HepG2 (cell line): Measurements from ENCODE around the gene CRK. TPM values are rescaled to one million over a fixed set of nuclear protein-coding genes. Genes with fewer than 3 reads are reported as not detected.

Experiments
- ASH2L ChIP-seq: fragments of 300-600, 200-600 bp; sonication (generic); IDR thresholded peaks from 2 replicates; pipeline ENCODE4 v1.7.0; 2017; ENCODE audit warnings: low read depth, mild to moderate bottlenecking, moderate library complexity, mixed read lengths, low read length; ENCODE audit not compliant: insufficient read length
- E2F2 ChIP-seq: sonication (generic); formaldehyde crosslinking; IDR thresholded peaks from 2 replicates; pipeline ENCODE4 v1.4.0; 2020; ENCODE audit warnings: missing genetic modification reagents, borderline replicate concordance
- GATAD1 ChIP-seq: IDR thresholded peaks from 2 replicates; pipeline ENCODE4 v1.6.1; 2016; ENCODE audit warnings: missing genetic modification reagents, missing compliant biosample characterization
- GATAD2A ChIP-seq: IDR thresholded peaks from 2 replicates; pipeline ENCODE4 v1.6.1; 2016
- IKZF4 ChIP-seq: sonication (generic); formaldehyde crosslinking; IDR thresholded peaks from 2 replicates; pipeline ENCODE4 v1.5.1; 2020; ENCODE audit warnings: borderline replicate concordance, mild to moderate bottlenecking, low read depth, missing genetic modification reagents; ENCODE audit errors: not compliant biosample characterization
- KDM6A ChIP-seq: IDR thresholded peaks from 2 replicates; pipeline ENCODE4 v1.6.1; 2016; ENCODE audit warnings: low read depth
- KMT2A ChIP-seq: sonication (generic); formaldehyde crosslinking; IDR thresholded peaks from 2 replicates; pipeline ENCODE4 v1.4.0; 2020; ENCODE audit warnings: missing genetic modification reagents
- KMT2B ChIP-seq: IDR thresholded peaks from 2 replicates; pipeline ENCODE4 v1.6.1; 2016; ENCODE audit warnings: missing genetic modification reagents, missing compliant biosample characterization
- NR2F6 ChIP-seq, 2 experiments: IDR thresholded peaks; 2 replicates each; pipeline ENCODE4 v1.6.1; 2016; ENCODE audit warnings: antibody characterized with exemption in 1 of 2, mild to moderate bottlenecking in 1 of 2
- NRL ChIP-seq: sonication (generic); formaldehyde crosslinking; IDR thresholded peaks from 2 replicates; pipeline ENCODE4 v1.5.0; 2020; ENCODE audit warnings: missing genetic modification reagents, mild to moderate bottlenecking, moderate library complexity, borderline replicate concordance
- SALL2 ChIP-seq: sonication (generic); formaldehyde crosslinking; IDR thresholded peaks from 2 replicates; pipeline ENCODE4 v1.8.1; 2023; ENCODE audit warnings: mild to moderate bottlenecking, missing genetic modification reagents, inconsistent platforms
- ZMAT3 ChIP-seq: sonication (generic); formaldehyde crosslinking; conservative IDR thresholded peaks from 2 replicates; pipeline ENCODE4 v1.7.0; 2021; ENCODE audit warnings: missing genetic modification reagents
- ZNF121 ChIP-seq: sonication (generic); formaldehyde crosslinking; IDR thresholded peaks from 2 replicates; pipeline ENCODE4 v1.5.0; 2020; ENCODE audit warnings: mild to moderate bottlenecking, missing genetic modification reagents
- ZNF263 ChIP-seq: sonication (generic); formaldehyde crosslinking; IDR thresholded peaks from 2 replicates; pipeline ENCODE4 v1.4.0; 2020; ENCODE audit warnings: missing genetic modification reagents
- ZNF501 ChIP-seq: sonication (generic); formaldehyde crosslinking; IDR thresholded peaks from 2 replicates; pipeline ENCODE4 v1.5.1; 2020; ENCODE audit warnings: mild to moderate bottlenecking, moderate library complexity, missing genetic modification reagents
- ZNF543 ChIP-seq: sonication (generic); formaldehyde crosslinking; IDR thresholded peaks from 2 replicates; pipeline ENCODE4 v1.4.0; 2020; ENCODE audit warnings: mild to moderate bottlenecking, missing genetic modification reagents
- ZSCAN25 ChIP-seq: sonication (generic); formaldehyde crosslinking; IDR thresholded peaks from 2 replicates; pipeline ENCODE4 v1.8.0; 2022; ENCODE audit warnings: mild to moderate bottlenecking, missing genetic modification reagents
- polyA plus RNA-seq, 8 experiments: library from polyadenylated mRNA; depleted of rRNA in 3 of 8; stranded (reverse) in 7 of 8; unstranded in 1 of 8; fragments of >200 nt; fragmentation: Illumina TruSeq in 4 of 8; extraction: Trizol in 4 of 8; gene quantifications; 2 replicates each; pipeline versions ENCODE4 v1.2.1 to v1.2.3, GENCODE V29; 2011 to 2016; ENCODE audit warnings: low read depth in 4 of 8, missing spikeins in 1 of 8, mixed read lengths in 1 of 8; ENCODE audit not compliant: insufficient read depth in 1 of 8
- total RNA-seq, 5 experiments: library from RNA; depleted of rRNA; stranded (reverse); fragments of >200 nt; fragmentation: Illumina TruSeq; extraction: Trizol; gene quantifications; 2 replicates each; pipeline ENCODE4 v1.2.3, GENCODE V29; 2016; ENCODE audit warnings: low read depth in 1 of 5
- TF ChIP-seq, protein P1 (sequence below): sonication (generic); formaldehyde crosslinking; IDR thresholded peaks from 2 replicates; pipeline ENCODE4 v1.4.0; 2020; ENCODE audit warnings: missing genetic modification reagents
- TF ChIP-seq, protein P2 (sequence below): sonication (generic); formaldehyde crosslinking; IDR thresholded peaks from 2 replicates; pipeline ENCODE4 v1.5.0; 2020; ENCODE audit warnings: missing genetic modification reagents
- TF ChIP-seq, protein P3 (sequence below): sonication (generic); formaldehyde crosslinking; IDR thresholded peaks from 2 replicates; pipeline ENCODE4 v1.5.0; 2020; ENCODE audit warnings: mild to moderate bottlenecking, missing genetic modification reagents
- TF ChIP-seq, protein P4 (sequence below): sonication (generic); formaldehyde crosslinking; conservative IDR thresholded peaks from 2 replicates; pipeline ENCODE4 v1.5.0; 2020; ENCODE audit warnings: missing genetic modification reagents

The CRK gene
- total and polyA plus RNA-seq, 2 of the 13 experiments (the other 11 are each of a cell fraction or from before 2014, with no cell fraction given): 47.4 to 54.2 TPM

DNA sequence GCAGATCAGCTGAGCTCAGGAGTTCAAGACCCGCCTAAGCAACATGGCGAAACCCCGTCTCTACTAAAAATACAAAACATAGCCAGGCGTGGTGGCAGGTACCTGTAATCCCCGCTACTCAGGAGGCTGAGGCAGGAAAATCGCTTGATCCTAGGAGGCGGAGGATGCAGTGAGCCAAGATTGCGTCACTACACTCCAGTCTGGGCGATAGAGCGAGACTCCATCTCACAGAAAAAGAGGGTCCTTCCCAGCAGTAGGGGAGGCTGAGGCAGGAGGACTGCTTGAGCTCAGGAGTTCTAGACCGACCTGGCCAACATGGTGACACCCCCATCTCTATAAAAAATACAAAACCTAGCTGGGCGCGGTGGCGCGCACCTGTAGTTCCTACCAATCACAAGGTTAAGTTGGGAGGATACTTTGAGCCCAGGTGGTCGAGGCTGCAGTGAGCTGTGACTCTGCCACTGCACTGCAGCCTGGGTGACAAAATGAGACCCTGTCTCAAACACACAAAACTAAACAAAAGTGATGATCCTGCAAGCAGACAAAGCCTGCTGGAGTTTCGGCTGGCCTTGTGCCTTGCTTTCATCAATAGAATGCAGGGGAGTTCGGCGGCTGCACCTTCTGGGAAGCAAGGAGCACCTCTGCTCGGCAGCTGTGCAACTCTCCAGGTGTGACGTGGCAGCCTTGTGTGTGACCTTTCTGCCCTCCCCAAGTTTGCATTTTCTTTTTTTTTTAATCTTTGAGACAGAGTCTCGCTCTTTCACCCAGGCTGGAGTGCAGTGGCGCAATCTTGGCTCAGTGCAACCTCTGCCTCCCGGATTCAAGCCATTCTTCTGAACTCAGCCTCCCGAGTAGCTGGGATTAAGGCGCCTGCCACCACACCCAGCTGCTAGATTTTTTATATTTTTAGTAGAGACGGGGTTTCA lies 43.6 kb downstream of the CRK start (continued):
- TF ChIP-seq, protein P1, sequence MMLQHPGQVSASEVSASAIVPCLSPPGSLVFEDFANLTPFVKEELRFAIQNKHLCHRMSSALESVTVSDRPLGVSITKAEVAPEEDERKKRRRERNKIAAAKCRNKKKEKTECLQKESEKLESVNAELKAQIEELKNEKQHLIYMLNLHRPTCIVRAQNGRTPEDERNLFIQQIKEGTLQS (CRISPR knock-in tag): 0 out of 2 replicates have a peak, but pooled peaks have one; percentile 2
- TF ChIP-seq ASH2L: peak; percentile 34
- TF ChIP-seq KMT2B (CRISPR knock-in tag): 0 out of 2 replicates have a peak, but pooled peaks have one; percentile 5
- peak; percentile 47 for TF ChIP-seq NR2F6 (IDR thresholded peaks at IDR 0.05)
- peak; percentile 49 for TF ChIP-seq NR2F6 (CRISPR knock-in tag; IDR thresholded peaks at IDR 0.05)
- TF ChIP-seq ZSCAN25 (CRISPR knock-in tag): no peak
- no peak for TF ChIP-seq ZNF121 (CRISPR knock-in tag)
- TF ChIP-seq SALL2 (CRISPR knock-in tag): no peak
- TF ChIP-seq ZNF501: peak; percentile 10; the same call in 1 of the 2 replicates
- no peak for TF ChIP-seq KDM6A (CRISPR knock-in tag)
- TF ChIP-seq, protein P2, sequence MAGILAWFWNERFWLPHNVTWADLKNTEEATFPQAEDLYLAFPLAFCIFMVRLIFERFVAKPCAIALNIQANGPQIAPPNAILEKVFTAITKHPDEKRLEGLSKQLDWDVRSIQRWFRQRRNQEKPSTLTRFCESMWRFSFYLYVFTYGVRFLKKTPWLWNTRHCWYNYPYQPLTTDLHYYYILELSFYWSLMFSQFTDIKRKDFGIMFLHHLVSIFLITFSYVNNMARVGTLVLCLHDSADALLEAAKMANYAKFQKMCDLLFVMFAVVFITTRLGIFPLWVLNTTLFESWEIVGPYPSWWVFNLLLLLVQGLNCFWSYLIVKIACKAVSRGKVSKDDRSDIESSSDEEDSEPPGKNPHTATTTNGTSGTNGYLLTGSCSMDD (CRISPR knock-in tag): no peak
- TF ChIP-seq IKZF4 (CRISPR knock-in tag): peak; percentile 45
- TF ChIP-seq ZMAT3: peak; percentile 35; the same call in 1 of the 2 replicates
- TF ChIP-seq ZNF263 (CRISPR knock-in tag): peak; percentile 29; the same call in 1 of the 2 replicates
- TF ChIP-seq KMT2A: 0 out of 2 replicates have a peak, but pooled peaks have one; percentile 2
- TF ChIP-seq E2F2: no peak
- TF ChIP-seq GATAD2A: peak; percentile 7; the same call in 1 of the 2 replicates
- TF ChIP-seq, protein P3, sequence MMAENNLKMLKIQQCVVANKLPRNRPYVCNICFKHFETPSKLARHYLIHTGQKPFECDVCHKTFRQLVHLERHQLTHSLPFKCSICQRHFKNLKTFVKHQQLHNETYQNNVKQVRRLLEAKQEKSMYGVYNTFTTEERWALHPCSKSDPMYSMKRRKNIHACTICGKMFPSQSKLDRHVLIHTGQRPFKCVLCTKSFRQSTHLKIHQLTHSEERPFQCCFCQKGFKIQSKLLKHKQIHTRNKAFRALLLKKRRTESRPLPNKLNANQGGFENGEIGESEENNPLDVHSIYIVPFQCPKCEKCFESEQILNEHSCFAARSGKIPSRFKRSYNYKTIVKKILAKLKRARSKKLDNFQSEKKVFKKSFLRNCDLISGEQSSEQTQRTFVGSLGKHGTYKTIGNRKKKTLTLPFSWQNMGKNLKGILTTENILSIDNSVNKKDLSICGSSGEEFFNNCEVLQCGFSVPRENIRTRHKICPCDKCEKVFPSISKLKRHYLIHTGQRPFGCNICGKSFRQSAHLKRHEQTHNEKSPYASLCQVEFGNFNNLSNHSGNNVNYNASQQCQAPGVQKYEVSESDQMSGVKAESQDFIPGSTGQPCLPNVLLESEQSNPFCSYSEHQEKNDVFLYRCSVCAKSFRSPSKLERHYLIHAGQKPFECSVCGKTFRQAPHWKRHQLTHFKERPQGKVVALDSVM (CRISPR knock-in tag): peak; percentile 25; the same call in 1 of the 2 replicates
- TF ChIP-seq, protein P4, sequence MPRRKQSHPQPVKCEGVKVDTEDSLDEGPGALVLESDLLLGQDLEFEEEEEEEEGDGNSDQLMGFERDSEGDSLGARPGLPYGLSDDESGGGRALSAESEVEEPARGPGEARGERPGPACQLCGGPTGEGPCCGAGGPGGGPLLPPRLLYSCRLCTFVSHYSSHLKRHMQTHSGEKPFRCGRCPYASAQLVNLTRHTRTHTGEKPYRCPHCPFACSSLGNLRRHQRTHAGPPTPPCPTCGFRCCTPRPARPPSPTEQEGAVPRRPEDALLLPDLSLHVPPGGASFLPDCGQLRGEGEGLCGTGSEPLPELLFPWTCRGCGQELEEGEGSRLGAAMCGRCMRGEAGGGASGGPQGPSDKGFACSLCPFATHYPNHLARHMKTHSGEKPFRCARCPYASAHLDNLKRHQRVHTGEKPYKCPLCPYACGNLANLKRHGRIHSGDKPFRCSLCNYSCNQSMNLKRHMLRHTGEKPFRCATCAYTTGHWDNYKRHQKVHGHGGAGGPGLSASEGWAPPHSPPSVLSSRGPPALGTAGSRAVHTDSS (CRISPR knock-in tag): no peak
- TF ChIP-seq ZNF543 (CRISPR knock-in tag): no peak
- peak; percentile 59; the same call in 1 of the 2 replicates for TF ChIP-seq NRL (CRISPR knock-in tag)
- TF ChIP-seq GATAD1 (CRISPR knock-in tag): no peak
